Liver (tissue), 3 donors: ENCODE measurements around the gene NDUFA8.

Source experiments
- ATF3 ChIP-seq: IDR thresholded peaks from 2 replicates; pipeline ENCODE4 v1.6.1; 2016; ENCODE audit warnings: antibody characterized with exemption
- MAX ChIP-seq: IDR thresholded peaks from 2 replicates; pipeline ENCODE4 v1.6.1; 2016; ENCODE audit warnings: antibody characterized with exemption
- RAD21 ChIP-seq, 2 donors: IDR thresholded peaks; 2 replicates each; pipeline ENCODE4 v1.6.1; 2016; ENCODE audit warnings: antibody characterized with exemption in 2 of 2, mild to moderate bottlenecking in 2 of 2
- TAF1 ChIP-seq: conservative IDR thresholded peaks from 2 replicates; pipeline ENCODE4 v1.6.1; 2016; ENCODE audit warnings: antibody characterized with exemption, mild to moderate bottlenecking
- YY1 ChIP-seq: IDR thresholded peaks from 2 replicates; pipeline ENCODE4 v1.6.1; 2016; ENCODE audit warnings: antibody characterized with exemption, mild to moderate bottlenecking
- TF ChIP-seq, protein P1 (sequence below): fragments of 150-350 bp; IDR thresholded peaks from 2 replicates; pipeline ENCODE4 v1.5.1; 2017; ENCODE audit warnings: improper control_type of control experiment, low read depth, low read length; ENCODE audit not compliant: missing input control
- donor health status: healthy.
- donor health status: healthy.

DNA sequence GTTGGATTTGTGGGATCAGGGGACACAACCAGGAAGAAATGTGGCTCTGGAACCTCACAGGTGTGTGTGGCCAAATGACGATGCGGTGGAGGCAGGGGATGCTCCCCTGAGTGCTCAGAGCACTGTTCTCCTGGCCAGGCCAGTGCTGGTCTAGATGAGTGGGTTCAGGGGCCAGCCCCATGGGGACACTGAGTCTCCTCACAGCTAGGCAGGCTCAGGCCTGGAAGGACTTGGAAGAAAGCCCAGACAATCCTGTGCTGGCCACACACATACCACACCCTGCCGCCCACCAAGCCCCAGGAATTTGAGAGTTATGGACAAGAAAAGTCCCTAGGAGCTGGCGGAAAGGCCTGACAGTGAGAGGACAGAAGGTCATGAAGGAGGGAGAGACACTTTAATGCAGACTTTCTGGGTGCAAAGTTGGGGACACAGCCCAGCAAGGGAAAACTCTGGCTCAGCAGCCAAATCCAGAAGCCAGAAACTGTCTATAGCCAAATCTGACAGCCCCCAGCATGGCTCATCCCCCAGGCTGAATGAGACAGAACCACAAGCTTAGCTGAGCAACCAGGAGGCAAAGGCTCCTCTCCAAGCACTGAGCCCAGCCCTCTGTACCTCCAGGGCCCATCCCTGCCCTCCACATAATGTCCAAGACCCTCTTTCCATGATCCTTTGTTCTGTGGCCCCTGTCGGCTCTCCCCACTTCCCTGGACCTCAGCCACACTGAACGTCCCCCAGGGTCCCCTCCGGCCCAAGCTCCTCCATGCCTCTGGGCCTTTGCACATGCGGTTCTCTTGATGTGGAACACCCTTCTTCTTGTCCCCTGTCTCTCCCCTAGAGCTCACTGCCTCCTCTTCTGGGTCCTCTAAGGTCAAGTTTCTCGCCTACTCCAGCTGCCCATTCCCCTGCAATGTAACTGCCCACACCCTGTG lies 46.8 kb upstream of the NDUFA8 start:
- TF ChIP-seq RAD21 (IDR thresholded peaks at IDR 0.05): no peak
- TF ChIP-seq TAF1: no peak
- TF ChIP-seq YY1: no peak
- TF ChIP-seq, protein P1, sequence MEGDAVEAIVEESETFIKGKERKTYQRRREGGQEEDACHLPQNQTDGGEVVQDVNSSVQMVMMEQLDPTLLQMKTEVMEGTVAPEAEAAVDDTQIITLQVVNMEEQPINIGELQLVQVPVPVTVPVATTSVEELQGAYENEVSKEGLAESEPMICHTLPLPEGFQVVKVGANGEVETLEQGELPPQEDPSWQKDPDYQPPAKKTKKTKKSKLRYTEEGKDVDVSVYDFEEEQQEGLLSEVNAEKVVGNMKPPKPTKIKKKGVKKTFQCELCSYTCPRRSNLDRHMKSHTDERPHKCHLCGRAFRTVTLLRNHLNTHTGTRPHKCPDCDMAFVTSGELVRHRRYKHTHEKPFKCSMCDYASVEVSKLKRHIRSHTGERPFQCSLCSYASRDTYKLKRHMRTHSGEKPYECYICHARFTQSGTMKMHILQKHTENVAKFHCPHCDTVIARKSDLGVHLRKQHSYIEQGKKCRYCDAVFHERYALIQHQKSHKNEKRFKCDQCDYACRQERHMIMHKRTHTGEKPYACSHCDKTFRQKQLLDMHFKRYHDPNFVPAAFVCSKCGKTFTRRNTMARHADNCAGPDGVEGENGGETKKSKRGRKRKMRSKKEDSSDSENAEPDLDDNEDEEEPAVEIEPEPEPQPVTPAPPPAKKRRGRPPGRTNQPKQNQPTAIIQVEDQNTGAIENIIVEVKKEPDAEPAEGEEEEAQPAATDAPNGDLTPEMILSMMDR: no peak
- TF ChIP-seq MAX: no peak
- no peak for TF ChIP-seq ATF3
